Spleen (tissue), 11 donors: ENCODE results near the gene TRIM14. TPM values are rescaled to one million over a fixed set of nuclear protein-coding genes. Genes with fewer than 3 reads are reported as not detected.
A peak's percentile ranks its signal among the peaks of the same experiment; 100 is the strongest.

Source experiments
- DNase-seq: peaks from one replicate; pipeline ENCODE4 v3.0.0-alpha.2; 2020
- H3K27ac ChIP-seq, 8 donors: fragments of 200-600 bp; sonication (generic) in 7 of 8; 1 replicate in 4 of 8; 2 replicates in 4 of 8; pipeline versions ENCODE4 v1.5.0 to v1.8.0; 2016 to 2021; ENCODE audit warnings: inconsistent platforms in 4 of 8, mild to moderate bottlenecking in 4 of 8, moderate library complexity in 1 of 8
- H3K27me3 ChIP-seq, 7 donors: fragments of 200-600 bp; sonication (generic) in 6 of 7; replicated peaks in 1 of 7; 1 replicate in 4 of 7; 2 replicates in 3 of 7; pipeline versions ENCODE4 v1.5.0 to v1.8.0; 2016 to 2021; ENCODE audit warnings: inconsistent platforms in 3 of 7, mild to moderate bottlenecking in 1 of 7
- H3K36me3 ChIP-seq, 6 donors: fragments of 200-600 bp; sonication (generic) in 5 of 6; 1 replicate in 4 of 6; 2 replicates in 2 of 6; pipeline versions ENCODE4 v1.5.0 to v1.8.0; 2016 to 2021; ENCODE audit warnings: inconsistent platforms in 2 of 6
- H3K4me1 ChIP-seq, 6 donors: fragments of 200-600 bp; sonication (generic) in 5 of 6; 1 replicate in 3 of 6; 2 replicates in 3 of 6; pipeline versions ENCODE4 v1.5.0 to v1.8.0; 2016 to 2021; ENCODE audit warnings: inconsistent platforms in 3 of 6
- H3K4me3 ChIP-seq, 8 donors: fragments of 200-600 bp; sonication (generic) in 7 of 8; 1 replicate in 4 of 8; 2 replicates in 4 of 8; pipeline versions ENCODE4 v1.5.0 to v1.8.0; 2016 to 2021; ENCODE audit warnings: inconsistent platforms in 4 of 8, mild to moderate bottlenecking in 4 of 8, moderate library complexity in 2 of 8
- H3K9me3 ChIP-seq, 8 donors: fragments of 200-600 bp; sonication (generic) in 7 of 8; 1 replicate in 4 of 8; 2 replicates in 4 of 8; pipeline versions ENCODE4 v1.5.0 to v1.8.0; 2016 to 2021; ENCODE audit warnings: inconsistent platforms in 4 of 8
- POLR2A ChIP-seq, 3 donors: fragments of 450-650 bp; IDR thresholded peaks; one replicate each; pipeline ENCODE4 v1.5.1; 2017; ENCODE audit warnings: antibody characterized with exemption in 3 of 3, mild to moderate bottlenecking in 1 of 3
- POLR2AphosphoS5 ChIP-seq, 3 donors: sonication (generic); formaldehyde crosslinking; IDR thresholded peaks; one replicate each; pipeline ENCODE4 v1.5.1; 2017; ENCODE audit warnings: antibody characterized with exemption in 3 of 3
- WGBS, 5 donors: extraction: QIAGEN DNeasy Blood & Tissue Kit in 3 of 5; methylation state at CpG; one replicate each; pipeline versions ENCODE4 v1.1.5 to v1.1.7; 2013 to 2018; 5-methylcytosine and 5-hydroxymethylcytosine counted together
- intact Hi-C: fragments of 100-400 bp; cut with DNase I; formaldehyde crosslinking; loops from one replicate; pipeline ENCODE4 v1.15.0; 2023; ENCODE audit warnings: low total_unique reads
- polyA plus RNA-seq, 3 donors: library from polyadenylated mRNA; stranded (reverse); fragments of 200-250 nt; gene quantifications; one replicate each; pipeline ENCODE4 v1.2.1, GENCODE V29; 2013
- total RNA-seq, 7 donors: library from RNA; depleted of rRNA in 3 of 7; stranded (reverse); fragments of >200 nt in 3 of 7; fragmentation: NEBNext Ultra II Directional in 4 of 7; extraction: Animal tissue kit (Norgen Biotek cat#: 25700) in 4 of 7; gene quantifications; one replicate each; pipeline versions ENCODE4 v1.1.0 to v1.2.1, GENCODE V29; 2016 to 2021
- TF ChIP-seq, protein P1 (sequence below), 11 experiments: fragments of 200-600 bp in 7 of 11; fragments of 450-650 bp in 4 of 11; sonication (generic) in 4 of 11; IDR thresholded peaks in 8 of 11; conservative IDR thresholded peaks in 3 of 11; 1 replicate in 7 of 11; 2 replicates in 4 of 11; pipeline versions ENCODE4 v1.4.0 to v1.8.0; 2016 to 2021; ENCODE audit warnings: antibody characterized with exemption in 11 of 11, inconsistent platforms in 4 of 11, mild to moderate bottlenecking in 1 of 11
- donor health status: healthy with polysubstance abuse.
- donor health status: DM: no; HTN: no; CAD: no; lungs with moderate emphysema.
- donor health status: DM: no; HTN: no; CAD: no.
- donor health status: Bipolar disorder and iron deficiency.
- donor health status: healthy.
- donor health status: DM: no; HTN: no; CAD: no.
- donor health status: DM: yes; HTN: yes; CAD: no.

TRIM14 gene
- total and polyA plus RNA-seq, 10 donors, result 11.9 to 92.9 (median 58.1) TPM

DNA sequence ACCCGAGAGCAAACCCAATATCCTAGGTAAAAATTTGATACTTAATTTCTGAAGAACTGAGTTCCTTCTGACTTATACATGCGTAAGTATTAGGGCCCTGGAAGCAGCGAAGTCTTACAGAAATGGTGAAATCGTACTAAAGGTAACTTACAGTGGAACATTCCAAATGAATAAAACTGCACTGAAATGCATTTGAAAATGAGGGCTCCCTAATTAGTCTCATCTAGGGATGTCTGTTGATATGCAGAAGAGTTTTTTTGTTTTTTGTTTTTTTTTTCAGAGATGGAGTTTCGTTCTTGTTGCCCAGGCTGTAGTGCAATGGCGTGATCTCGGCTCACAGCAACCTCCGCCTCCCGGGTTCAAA, 72.9 kb downstream of the TRIM14 start:
- Histone ChIP-seq H3K27ac (peak overlapping the region in 2 of 8 donors; percentile 73 to 80), H3K27me3 (no peaks in the 10 kb centered on the region), H3K4me1 (peaks cover 0 to 56% (median 28%) of the 10 kb centered on the region in 6 donors), H3K36me3 (peaks cover 0 to 4% (median 0%) of the 10 kb centered on the region in 6 donors), H3K4me3 (peak overlapping the region in 6 of 8 donors; percentile 22 to 60 (median 28)), H3K9me3 (no peaks in the 10 kb centered on the region)
- TF ChIP-seq, protein P1, sequence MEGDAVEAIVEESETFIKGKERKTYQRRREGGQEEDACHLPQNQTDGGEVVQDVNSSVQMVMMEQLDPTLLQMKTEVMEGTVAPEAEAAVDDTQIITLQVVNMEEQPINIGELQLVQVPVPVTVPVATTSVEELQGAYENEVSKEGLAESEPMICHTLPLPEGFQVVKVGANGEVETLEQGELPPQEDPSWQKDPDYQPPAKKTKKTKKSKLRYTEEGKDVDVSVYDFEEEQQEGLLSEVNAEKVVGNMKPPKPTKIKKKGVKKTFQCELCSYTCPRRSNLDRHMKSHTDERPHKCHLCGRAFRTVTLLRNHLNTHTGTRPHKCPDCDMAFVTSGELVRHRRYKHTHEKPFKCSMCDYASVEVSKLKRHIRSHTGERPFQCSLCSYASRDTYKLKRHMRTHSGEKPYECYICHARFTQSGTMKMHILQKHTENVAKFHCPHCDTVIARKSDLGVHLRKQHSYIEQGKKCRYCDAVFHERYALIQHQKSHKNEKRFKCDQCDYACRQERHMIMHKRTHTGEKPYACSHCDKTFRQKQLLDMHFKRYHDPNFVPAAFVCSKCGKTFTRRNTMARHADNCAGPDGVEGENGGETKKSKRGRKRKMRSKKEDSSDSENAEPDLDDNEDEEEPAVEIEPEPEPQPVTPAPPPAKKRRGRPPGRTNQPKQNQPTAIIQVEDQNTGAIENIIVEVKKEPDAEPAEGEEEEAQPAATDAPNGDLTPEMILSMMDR (IDR thresholded peaks at IDR 0.05 in 8 of 11, conservative IDR thresholded peaks at IDR 0.05 in 3 of 11), result no peak
- TF ChIP-seq POLR2AphosphoS5 (IDR thresholded peaks at IDR 0.05) (no peak), POLR2A (IDR thresholded peaks at IDR 0.05) (no peak)
- 85 to 94% (median 88%) methylated on average over 9 of the region's 9 CpGs for WGBS, 5 donors
- DNase-seq, result no peak
- intact Hi-C loops, result no loop called here

DNA sequence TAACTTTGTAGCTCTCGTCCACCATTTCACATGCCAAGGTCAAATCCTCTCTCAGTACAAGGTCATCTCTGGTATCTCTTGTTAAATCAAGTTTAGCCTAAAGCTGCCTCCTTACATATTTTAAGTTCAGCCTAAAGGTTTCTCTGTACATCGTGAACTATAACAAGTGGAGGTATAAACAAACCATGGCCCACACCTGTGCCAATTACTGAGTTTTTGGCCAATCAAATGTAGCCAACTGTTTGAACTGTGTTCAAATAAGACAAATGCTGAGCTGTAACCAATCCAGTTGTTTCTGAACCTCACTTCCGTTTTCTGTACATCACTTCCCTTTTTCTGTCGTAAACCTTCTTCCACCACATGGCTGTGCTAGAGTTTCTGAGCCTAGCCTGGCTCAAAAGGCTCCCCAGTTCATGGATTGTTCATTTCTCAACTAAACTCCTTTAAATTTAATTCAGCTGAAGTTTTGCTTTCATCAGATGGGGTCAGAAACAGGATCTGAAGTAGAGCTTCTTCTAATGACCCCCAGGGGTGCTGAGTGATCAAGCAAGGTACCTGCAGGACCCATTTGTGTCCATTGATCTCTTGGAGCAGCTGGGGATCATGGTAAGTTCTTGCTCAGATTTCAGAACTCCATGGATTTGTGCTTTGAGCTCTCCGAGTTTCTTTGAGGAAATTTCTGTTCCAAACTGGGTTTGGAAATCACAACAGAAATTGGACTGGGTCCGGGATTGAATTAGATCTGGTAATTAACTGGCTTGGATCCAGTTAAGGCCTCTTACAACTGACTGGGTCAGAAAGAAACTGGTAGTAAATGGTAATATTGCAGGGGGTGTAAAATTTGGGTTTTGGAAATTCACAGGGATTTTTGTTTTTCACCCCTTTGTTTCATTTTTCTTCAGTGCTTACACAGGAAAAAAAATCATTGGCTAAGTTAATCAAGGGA, 73.5 kb downstream of the TRIM14 start:
- peak overlapping the region in 7 of 8 donors; percentile 28 to 80 (median 70) for H3K27ac ChIP-seq
- H3K9me3 ChIP-seq, result no peaks in the 10 kb centered on the region
- H3K4me3 ChIP-seq, result peak overlapping the region in 7 of 8 donors; percentile 22 to 60 (median 29)
- 36 to 49% (median 41%) methylated on average over 6 of the region's 6 CpGs for WGBS, 5 donors
- intact Hi-C loops, result no loop called here
- peaks cover 0 to 56% (median 28%) of the 10 kb centered on the region in 6 donors for H3K4me1 ChIP-seq
- H3K27me3 ChIP-seq, result no peaks in the 10 kb centered on the region
- TF ChIP-seq POLR2A (IDR thresholded peaks at IDR 0.05), result no peak
- TF ChIP-seq, protein P1 (IDR thresholded peaks at IDR 0.05 in 8 of 11, conservative IDR thresholded peaks at IDR 0.05 in 3 of 11), result peak in 2 of 11 experiments; percentile 19 to 39
- peak in 1 of 3 donors; percentile 58 for TF ChIP-seq POLR2AphosphoS5 (IDR thresholded peaks at IDR 0.05)
- no peak for DNase-seq
- peaks cover 0 to 4% (median 0%) of the 10 kb centered on the region in 6 donors for H3K36me3 ChIP-seq

DNA sequence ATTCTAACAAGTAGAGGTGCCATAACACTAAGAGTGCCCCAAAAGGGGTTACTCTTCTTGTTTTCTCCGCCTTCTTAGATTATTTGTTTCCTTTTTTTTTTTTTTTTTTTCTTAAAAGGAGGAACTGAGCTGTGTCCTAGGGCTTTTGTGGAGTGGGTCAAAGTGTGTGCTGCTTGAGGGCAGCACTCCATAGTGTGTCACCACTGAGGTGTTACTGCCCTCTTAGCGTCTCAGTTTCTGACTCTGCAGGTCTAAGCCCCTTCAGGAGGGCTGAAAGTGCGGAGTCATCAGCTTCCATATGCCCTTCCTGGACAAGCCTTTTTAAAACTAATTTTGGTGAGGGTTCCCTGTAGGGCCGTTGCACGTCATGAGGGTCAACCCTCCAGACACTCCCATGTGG, 75.1 kb downstream of the TRIM14 start:
- no peak for DNase-seq
- 71 to 87% (median 80%) methylated on average over 5 of the region's 5 CpGs for WGBS, 5 donors
- H3K4me3 ChIP-seq, result no peak overlapping the region
- intact Hi-C loops, result loop anchor here (5.0 kb wide), 1 partner anchor 37 kb away; no protein-coding TSS in a partner anchor
- peaks cover 0 to 72% (median 42%) of the 10 kb centered on the region in 6 donors for H3K4me1 ChIP-seq
- H3K36me3 ChIP-seq, result peaks cover 0 to 4% (median 0%) of the 10 kb centered on the region in 6 donors
- peak overlapping the region in 3 of 8 donors; percentile 0 to 30 (median 29) for H3K27ac ChIP-seq
- no peaks in the 10 kb centered on the region for H3K9me3 ChIP-seq
- TF ChIP-seq, protein P1 (IDR thresholded peaks at IDR 0.05 in 8 of 11, conservative IDR thresholded peaks at IDR 0.05 in 3 of 11), result no peak
- no peak for TF ChIP-seq POLR2AphosphoS5 (IDR thresholded peaks at IDR 0.05)
- no peak for TF ChIP-seq POLR2A (IDR thresholded peaks at IDR 0.05)
- H3K27me3 ChIP-seq, result no peaks in the 10 kb centered on the region

DNA sequence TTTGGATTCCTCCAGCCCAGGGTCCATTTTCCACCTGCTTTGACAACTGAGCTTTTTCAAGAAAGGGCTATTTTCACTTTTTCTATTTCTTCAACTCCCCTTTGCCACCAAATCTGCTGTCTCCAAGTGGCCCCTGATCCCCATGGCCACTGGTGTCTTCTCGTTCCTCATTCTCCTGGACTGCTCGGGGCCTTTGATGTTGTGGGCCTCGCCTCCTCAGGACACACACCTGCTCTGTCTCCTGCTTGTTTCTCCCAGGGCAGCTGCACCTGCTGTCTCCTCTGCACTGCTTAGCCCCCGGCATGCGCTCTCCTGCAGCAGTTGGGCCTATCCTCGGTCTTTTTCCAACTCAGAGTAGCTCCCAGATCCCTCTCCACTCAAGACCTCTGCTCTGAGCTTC, 78.8 kb downstream of the TRIM14 start:
- no peaks in the 10 kb centered on the region for H3K27me3 ChIP-seq
- no peaks in the 10 kb centered on the region for H3K9me3 ChIP-seq
- WGBS, 5 donors, result 82 to 94% (median 89%) methylated on average over 6 of the region's 6 CpGs
- intact Hi-C loops, result loop anchor here (5.0 kb wide), 1 partner anchor 33 kb away; no protein-coding TSS in a partner anchor
- no peak overlapping the region for H3K27ac ChIP-seq
- H3K4me3 ChIP-seq, result no peak overlapping the region
- DNase-seq, result no peak
- H3K36me3 ChIP-seq, result no peaks in the 10 kb centered on the region
- peaks cover 0 to 72% (median 48%) of the 10 kb centered on the region in 6 donors for H3K4me1 ChIP-seq
- no peak for TF ChIP-seq POLR2AphosphoS5 (IDR thresholded peaks at IDR 0.05)
- TF ChIP-seq, protein P1 (IDR thresholded peaks at IDR 0.05 in 8 of 11, conservative IDR thresholded peaks at IDR 0.05 in 3 of 11), result no peak
- TF ChIP-seq POLR2A (IDR thresholded peaks at IDR 0.05), result no peak
